ENCODE results near the gene SMARCA1.

GRCh38 chrX:129472116-129472515 is 51.2 kb downstream of the SMARCA1 start:
- TF ChIP-seq YY1 (IDR thresholded peaks at IDR 0.05; ENCODE audit: low read depth) = no peak
- TF ChIP-seq TAF1 (IDR thresholded peaks at IDR 0.05; ENCODE audit: low read depth) = no peak
- no peak for TF ChIP-seq REST (IDR thresholded peaks at IDR 0.05; ENCODE audit: low read depth)
- TF ChIP-seq EP300 (IDR thresholded peaks at IDR 0.05; ENCODE audit: borderline replicate concordance) = no peak
- TF ChIP-seq CREB1 (IDR thresholded peaks at IDR 0.05; ENCODE audit: low read depth) = no peak
- TF ChIP-seq MAX (IDR thresholded peaks at IDR 0.05) = no peak
- TF ChIP-seq RAD21 (IDR thresholded peaks at IDR 0.05; ENCODE audit: low read depth) = no peak
- no peak for TF ChIP-seq FOXM1 (IDR thresholded peaks at IDR 0.05; ENCODE audit: borderline replicate concordance, low read depth)
- TF ChIP-seq TCF12 (IDR thresholded peaks at IDR 0.05; ENCODE audit: low read depth) = no peak
- TF ChIP-seq TEAD4 (IDR thresholded peaks at IDR 0.05) = no peak
